Fibroblast of mammary gland (primary cell): Measurements from ENCODE around the gene LRRC1.
"Not testable (repeated sequence)": the region's sequence is repeated elsewhere in the genome, so short reads cannot be mapped to it uniquely, and the experiment has no call there.

Source experiments
- DNase-seq: peaks from one replicate; pipeline ENCODE4 v3.0.0-alpha.2; 2010; ENCODE audit warnings: low read depth
- H3K4me3 ChIP-seq: 2 replicates; pipeline ENCODE4 v1.5.1; 2011; ENCODE audit warnings: low read depth, mild to moderate bottlenecking, low read length, moderate library complexity; ENCODE audit not compliant: control insufficient read depth
- TF ChIP-seq, protein P1 (sequence below): conservative IDR thresholded peaks from 2 replicates; pipeline ENCODE4 v1.5.1; 2011; ENCODE audit warnings: low read depth, low read length, inconsistent platforms; ENCODE audit not compliant: control insufficient read depth, insufficient read depth

The LRRC1 gene

GRCh38 chr6:53770780-53771249 is 24.0 kb upstream of the LRRC1 start:
- no peak overlapping the region for H3K4me3 ChIP-seq
- TF ChIP-seq, protein P1, sequence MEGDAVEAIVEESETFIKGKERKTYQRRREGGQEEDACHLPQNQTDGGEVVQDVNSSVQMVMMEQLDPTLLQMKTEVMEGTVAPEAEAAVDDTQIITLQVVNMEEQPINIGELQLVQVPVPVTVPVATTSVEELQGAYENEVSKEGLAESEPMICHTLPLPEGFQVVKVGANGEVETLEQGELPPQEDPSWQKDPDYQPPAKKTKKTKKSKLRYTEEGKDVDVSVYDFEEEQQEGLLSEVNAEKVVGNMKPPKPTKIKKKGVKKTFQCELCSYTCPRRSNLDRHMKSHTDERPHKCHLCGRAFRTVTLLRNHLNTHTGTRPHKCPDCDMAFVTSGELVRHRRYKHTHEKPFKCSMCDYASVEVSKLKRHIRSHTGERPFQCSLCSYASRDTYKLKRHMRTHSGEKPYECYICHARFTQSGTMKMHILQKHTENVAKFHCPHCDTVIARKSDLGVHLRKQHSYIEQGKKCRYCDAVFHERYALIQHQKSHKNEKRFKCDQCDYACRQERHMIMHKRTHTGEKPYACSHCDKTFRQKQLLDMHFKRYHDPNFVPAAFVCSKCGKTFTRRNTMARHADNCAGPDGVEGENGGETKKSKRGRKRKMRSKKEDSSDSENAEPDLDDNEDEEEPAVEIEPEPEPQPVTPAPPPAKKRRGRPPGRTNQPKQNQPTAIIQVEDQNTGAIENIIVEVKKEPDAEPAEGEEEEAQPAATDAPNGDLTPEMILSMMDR = no peak
- no peak for DNase-seq

- TF ChIP-seq, protein P1 = no peak
- H3K4me3 ChIP-seq = no peak overlapping the region
- DNase-seq = peak; percentile 50
Measured at GRCh38 chr6:53771785-53772624, 22.8 kb upstream of the LRRC1 start.

DNA sequence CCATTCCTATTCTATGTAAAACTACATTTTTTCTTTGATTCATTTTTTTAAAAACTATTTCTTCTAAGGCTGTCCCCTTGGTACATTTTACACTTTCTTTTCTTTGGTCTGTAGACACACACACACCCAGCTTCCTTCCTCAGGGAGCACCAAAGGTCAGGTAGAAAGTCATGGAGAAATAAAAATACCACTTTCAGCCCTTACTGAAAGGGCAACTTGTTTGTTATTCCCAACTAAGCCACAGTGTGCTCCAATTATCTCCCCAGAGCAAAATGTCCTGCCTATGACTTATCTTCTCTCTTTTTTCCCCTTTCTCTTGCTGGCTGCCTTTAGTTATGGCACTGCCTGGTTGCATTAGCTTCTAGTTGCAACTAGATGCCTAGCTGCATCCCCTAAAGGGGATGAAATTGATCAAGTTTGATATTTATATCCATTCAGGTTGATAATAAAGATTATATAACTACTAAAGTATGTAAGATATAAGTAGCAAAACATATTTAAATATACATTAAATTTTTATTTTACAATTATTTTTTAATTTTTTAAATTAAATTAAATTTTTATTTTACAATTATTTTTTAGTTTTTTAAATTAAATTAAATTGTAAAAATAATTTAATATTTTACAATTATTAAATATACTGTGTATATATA is 21.6 kb upstream of the LRRC1 start:
- no peak overlapping the region for H3K4me3 ChIP-seq
- TF ChIP-seq, protein P1 = no peak
- DNase-seq = no peak

DNA sequence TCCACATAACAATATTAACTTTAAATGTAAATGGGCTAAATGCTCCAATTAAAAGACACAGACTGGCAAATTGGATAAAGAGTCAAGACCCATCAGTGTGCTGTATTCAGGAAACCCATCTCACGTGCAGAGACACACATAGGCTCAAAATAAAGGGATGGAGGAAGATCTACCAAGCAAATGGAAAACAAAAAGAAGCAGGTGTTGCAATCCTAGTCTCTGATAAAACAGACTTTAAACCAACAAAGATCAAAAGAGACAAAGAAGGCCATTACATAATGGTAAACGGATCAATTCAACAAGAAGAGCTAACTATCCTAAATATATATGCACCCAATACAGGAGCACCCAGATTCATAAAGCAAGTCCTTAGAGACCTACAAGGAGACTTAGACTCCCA is 18.7 kb upstream of the LRRC1 start:
- not testable (repeated sequence) for H3K4me3 ChIP-seq

GRCh38 chr6:53784991-53785390 is 9.8 kb upstream of the LRRC1 start:
- not testable (repeated sequence) for H3K4me3 ChIP-seq, DNase-seq

More for the DNA sequence above, 18.7 kb upstream of the LRRC1 start:
- DNase-seq = not testable (repeated sequence)

DNA sequence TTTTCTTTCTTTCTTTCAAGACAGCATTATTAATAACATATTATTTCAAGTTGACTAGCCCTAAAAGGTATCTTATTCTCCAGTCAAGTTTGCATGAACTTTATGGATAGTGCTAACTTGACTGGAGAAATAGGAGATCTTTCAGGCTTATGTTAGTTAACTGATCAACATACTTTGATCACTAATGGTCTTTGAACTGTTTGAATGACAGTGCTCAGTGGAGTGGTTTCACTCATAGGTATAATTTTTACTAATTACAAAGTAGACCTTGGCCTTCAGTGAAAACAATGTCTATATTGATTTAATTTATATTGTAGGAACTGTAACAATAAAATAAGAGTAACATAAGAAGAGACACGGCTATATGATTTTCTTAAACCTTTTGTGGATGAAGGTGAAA is 8.0 kb upstream of the LRRC1 start:
- TF ChIP-seq, protein P1 = no peak
- no peak for DNase-seq
- no peak overlapping the region for H3K4me3 ChIP-seq

DNA sequence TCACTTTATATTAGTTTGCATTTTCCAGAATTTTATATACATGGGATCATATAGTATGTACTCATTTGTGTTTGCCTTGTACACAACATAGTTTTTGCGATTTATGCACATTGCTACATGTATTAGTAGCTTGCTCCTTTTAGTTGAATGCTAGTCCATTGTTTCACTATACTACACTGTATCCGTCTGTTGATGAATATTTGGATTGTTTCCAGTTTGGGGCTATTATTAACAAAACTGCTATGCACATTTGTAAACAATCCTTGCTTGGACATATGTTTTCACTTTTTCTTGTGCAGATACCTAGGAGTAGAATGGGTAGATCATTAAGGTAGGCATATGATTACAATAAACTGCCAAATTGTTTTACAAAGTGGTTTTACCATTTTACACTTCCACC is 3.9 kb upstream of the LRRC1 start:
- no peak overlapping the region for H3K4me3 ChIP-seq
- DNase-seq = no peak
- TF ChIP-seq, protein P1 = no peak
